Left lobe of liver (tissue), 2 donors: Measurements from ENCODE around the gene BCDIN3D. TPM values are rescaled to one million over a fixed set of nuclear protein-coding genes. Genes with fewer than 3 reads are reported as not detected.
A peak's percentile ranks its signal among the peaks of the same experiment; 100 is the strongest.
"Not testable (repeated sequence)": the region's sequence is repeated elsewhere in the genome, so short reads cannot be mapped to it uniquely, and the experiment has no call there.

Source experiments
- ATAC-seq: fragments of 200-7000 bp; cut with Tn5 transposase; one replicate; pipeline ENCODE4 v1.9.1; 2020; ENCODE audit warnings: mild to moderate bottlenecking, moderate library complexity
- DNase-seq: peaks from one replicate; pipeline ENCODE4 v3.0.0-alpha.2; 2020; ENCODE audit warnings: low spot score
- total RNA-seq: library from RNA; stranded (reverse); gene quantifications from one replicate; pipeline ENCODE4 v1.2.1, GENCODE V29; 2021
- donor health status: DM: no; HTN: no; CAD: no; lungs with moderate emphysema.
- donor health status: DM: no; HTN: yes; CAD: no.

The BCDIN3D gene
- total RNA-seq, 1 donor from 2014 or later, result 3.2 TPM

- DNase-seq, result no peak
- ATAC-seq, result no peak
Observed at GRCh38 chr12:49863946-49864797, 21.3 kb upstream of the BCDIN3D start.

- not testable (repeated sequence) for DNase-seq, ATAC-seq
Observed at GRCh38 chr12:49860921-49861320, 18.0 kb upstream of the BCDIN3D start.

- not testable (repeated sequence) for DNase-seq, ATAC-seq
Observed at GRCh38 chr12:49855890-49856289, 13.0 kb upstream of the BCDIN3D start.

GRCh38 chr12:49854976-49855375 is 12.1 kb upstream of the BCDIN3D start:
- ATAC-seq, result no peak

GRCh38 chr12:49853671-49854070 is 10.8 kb upstream of the BCDIN3D start:
- DNase-seq (no peak), ATAC-seq (no peak)

More at GRCh38 chr12:49854976-49855375, 12.1 kb upstream of the BCDIN3D start:
- no peak for DNase-seq

- no peak for DNase-seq
- ATAC-seq, result no peak
Observed at GRCh38 chr12:49847161-49847560, 4.3 kb upstream of the BCDIN3D start.

- no peak for ATAC-seq
- no peak for DNase-seq
Observed at GRCh38 chr12:49846032-49846431, 3.1 kb upstream of the BCDIN3D start.

- ATAC-seq (no peak), DNase-seq (no peak)
Observed at GRCh38 chr12:49843876-49844437, 1.1 kb upstream of the BCDIN3D start.

- DNase-seq (no peak), ATAC-seq (no peak)
Observed at GRCh38 chr12:49843411-49843810, 505 bp upstream of the BCDIN3D start.

- ATAC-seq, result peak; percentile 33
- DNase-seq, result no peak
Observed at GRCh38 chr12:49838973-49839633, 3.8 kb downstream of the BCDIN3D start.

GRCh38 chr12:49832836-49833421 is 10.0 kb downstream of the BCDIN3D start:
- ATAC-seq (no peak), DNase-seq (no peak)

- ATAC-seq (no peak), DNase-seq (no peak)
Observed at GRCh38 chr12:49831717-49832116, 11.2 kb downstream of the BCDIN3D start.

- peak; percentile 95 for ATAC-seq
- DNase-seq, result peak; percentile 96
Observed at GRCh38 chr12:49828133-49829091, 14.5 kb downstream of the BCDIN3D start, which contains the start of gene NCKAP5L. Gene NCKAP5L, minus strand, starts transcription at chr12:49828413. Its CDS starts 24,369 bp downstream, at chr12:49804044.

GRCh38 chr12:49827401-49828099 is 15.4 kb downstream of the BCDIN3D start:
- peak; percentile 76 for DNase-seq
- peak; percentile 71 for ATAC-seq

GRCh38 chr12:49827051-49827400 is 15.9 kb downstream of the BCDIN3D start:
- DNase-seq (no peak), ATAC-seq (no peak)

- DNase-seq (no peak), ATAC-seq (no peak)
Observed at GRCh38 chr12:49825971-49826421, 16.9 kb downstream of the BCDIN3D start.

- DNase-seq, result no peak
- no peak for ATAC-seq
Observed at GRCh38 chr12:49825360-49825970, 17.4 kb downstream of the BCDIN3D start.

- ATAC-seq, result no peak
Observed at GRCh38 chr12:49824895-49825294, 18.0 kb downstream of the BCDIN3D start.

GRCh38 chr12:49824416-49824815 is 18.5 kb downstream of the BCDIN3D start:
- DNase-seq, result peak; percentile 36
- ATAC-seq, result no peak

More at GRCh38 chr12:49824895-49825294, 18.0 kb downstream of the BCDIN3D start:
- no peak for DNase-seq
